Eye (tissue), 1 donor: ENCODE data around the gene AKR1C2.
"Not testable (repeated sequence)": the region's sequence is repeated elsewhere in the genome, so short reads cannot be mapped to it uniquely, and the experiment has no call there.

ENCODE experiments used
- DNase-seq: peaks from one replicate; pipeline ENCODE4 v3.0.0-alpha.2; 2015

The AKR1C2 gene

DNA sequence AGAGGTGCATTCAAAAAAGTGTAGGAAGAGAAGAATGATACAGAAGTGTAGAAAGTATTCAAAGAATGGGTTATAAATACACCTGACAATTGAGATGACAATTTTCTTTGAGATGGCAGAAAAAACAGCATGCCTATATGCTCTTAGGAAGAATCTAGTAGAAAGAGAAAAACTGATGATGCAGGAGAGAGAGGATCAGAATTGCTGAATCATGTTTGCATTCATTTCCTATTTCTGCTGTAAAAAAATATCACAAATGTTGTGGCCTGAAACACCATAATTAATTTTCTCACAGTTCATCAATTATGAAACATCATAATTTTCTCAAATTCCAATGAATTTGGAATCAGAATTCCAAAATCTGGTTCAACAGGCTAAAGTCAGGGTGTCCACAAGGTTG is 50.3 kb downstream of the AKR1C2 start:
- DNase-seq, result no peak

- DNase-seq, result not testable (repeated sequence)
Measured at GRCh38 chr10:4951512-4952162, 52.0 kb downstream of the AKR1C2 start.

DNA sequence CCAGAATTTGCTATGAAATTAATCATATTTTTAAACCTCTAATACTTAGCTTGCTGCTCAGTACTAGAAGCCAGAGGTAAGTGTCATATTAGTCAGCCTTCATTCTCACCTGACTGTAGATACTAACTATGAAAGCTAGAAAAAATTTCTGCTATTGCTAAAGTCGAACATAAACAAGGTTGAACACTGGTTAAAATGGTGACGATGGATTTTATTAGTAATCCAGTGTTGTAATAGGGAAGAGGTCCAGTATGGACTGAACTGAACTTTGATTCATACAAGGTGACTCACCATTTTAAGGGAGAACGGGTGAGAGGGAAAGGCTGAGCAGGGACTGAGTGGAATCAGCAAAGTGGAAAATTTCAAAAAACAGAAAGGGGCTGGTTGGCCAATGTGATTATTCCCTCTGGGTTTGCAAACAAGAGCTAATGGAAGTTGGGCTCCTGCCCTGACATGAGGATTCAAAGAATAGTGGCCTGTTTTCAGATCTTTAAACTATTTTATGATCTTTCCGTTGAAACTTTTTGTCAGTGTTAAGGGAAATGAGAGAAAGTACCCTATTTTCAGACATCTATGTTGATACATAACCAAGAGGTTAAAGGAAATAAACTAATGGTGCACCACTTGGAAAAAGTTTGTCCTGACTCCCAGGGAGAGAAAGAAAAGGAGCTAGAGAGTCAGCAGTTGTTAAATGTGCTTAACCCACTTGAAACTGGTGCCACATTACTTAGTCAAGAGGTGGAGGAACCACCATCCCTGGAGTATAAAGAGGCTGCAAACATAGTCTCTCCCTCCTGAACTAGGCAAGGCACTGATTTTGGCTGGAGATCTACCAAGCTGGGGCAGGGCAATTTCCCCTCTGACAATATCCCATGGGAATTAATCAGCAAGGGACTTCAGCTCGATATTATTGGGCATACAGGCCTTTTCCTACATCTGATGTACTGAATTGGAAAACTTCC is 55.7 kb downstream of the AKR1C2 start:
- DNase-seq, result no peak

- DNase-seq, result no peak
Measured at GRCh38 chr10:4947039-4947634, 56.5 kb downstream of the AKR1C2 start.

- DNase-seq, result no peak
Measured at GRCh38 chr10:4945766-4946717, 57.6 kb downstream of the AKR1C2 start.

- DNase-seq, result no peak
Measured at GRCh38 chr10:4944841-4945240, 58.8 kb downstream of the AKR1C2 start.

GRCh38 chr10:4943821-4944220 is 59.8 kb downstream of the AKR1C2 start:
- no peak for DNase-seq

DNA sequence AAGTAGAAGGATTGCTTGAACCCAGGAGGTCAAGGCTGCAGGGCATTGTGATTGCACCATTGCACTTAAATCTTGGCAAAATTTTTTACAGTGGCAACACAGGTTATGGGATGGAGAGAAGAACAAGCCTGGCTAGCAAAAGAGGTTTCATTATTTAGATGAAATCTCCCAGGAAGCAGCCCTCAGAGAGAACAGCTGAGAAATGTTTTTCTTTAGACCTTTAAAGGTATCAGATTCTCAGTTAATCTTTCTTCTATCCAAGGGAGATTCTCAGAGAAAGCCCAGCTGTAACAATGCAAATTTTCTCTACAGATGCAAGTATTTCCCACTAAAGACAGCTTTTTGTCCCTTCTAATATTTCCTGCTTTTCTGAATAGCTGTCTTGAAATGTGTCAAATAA is 60.2 kb downstream of the AKR1C2 start:
- DNase-seq, result not testable (repeated sequence)

GRCh38 chr10:4942931-4943330 is 60.7 kb downstream of the AKR1C2 start:
- not testable (repeated sequence) for DNase-seq

- no peak for DNase-seq
Measured at GRCh38 chr10:4941540-4942330, 61.9 kb downstream of the AKR1C2 start.

DNA sequence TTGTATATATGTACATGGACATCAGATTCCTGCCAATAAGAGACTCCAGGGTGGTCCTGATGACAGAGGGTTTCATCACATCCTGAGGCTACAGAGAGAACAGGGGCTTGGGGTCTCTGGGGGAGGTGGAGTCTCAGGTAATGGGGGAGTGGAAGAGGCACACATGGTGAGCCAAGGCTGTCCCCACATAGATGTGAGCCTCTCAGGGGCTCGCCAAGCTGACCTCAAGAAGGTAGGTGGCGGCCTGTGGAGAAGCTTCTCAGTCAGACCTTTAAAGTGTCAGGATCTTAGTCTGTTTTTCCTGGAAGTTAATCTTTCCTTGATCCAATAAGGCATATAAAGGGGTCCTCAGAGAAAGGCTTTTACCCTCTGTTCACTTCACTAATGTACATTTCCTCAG is 62.7 kb downstream of the AKR1C2 start:
- not testable (repeated sequence) for DNase-seq

DNA sequence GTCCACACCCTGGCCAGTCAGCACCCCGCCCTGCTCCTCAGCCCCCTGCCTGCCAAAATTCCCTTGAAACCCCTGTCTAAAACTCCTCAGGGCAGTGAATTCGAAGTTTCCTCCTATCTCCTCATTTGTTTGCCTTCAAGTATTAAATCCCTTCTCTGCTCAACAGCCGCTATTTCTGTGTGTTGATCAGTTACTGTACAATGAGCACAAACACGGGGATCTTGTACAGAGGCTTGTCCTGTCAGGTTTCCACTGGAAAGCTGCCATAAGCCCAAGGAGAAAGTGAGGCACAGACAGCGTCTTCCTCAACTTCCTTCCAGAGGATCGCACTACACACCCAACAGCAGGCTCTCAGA is 63.6 kb downstream of the AKR1C2 start:
- not testable (repeated sequence) for DNase-seq

DNA sequence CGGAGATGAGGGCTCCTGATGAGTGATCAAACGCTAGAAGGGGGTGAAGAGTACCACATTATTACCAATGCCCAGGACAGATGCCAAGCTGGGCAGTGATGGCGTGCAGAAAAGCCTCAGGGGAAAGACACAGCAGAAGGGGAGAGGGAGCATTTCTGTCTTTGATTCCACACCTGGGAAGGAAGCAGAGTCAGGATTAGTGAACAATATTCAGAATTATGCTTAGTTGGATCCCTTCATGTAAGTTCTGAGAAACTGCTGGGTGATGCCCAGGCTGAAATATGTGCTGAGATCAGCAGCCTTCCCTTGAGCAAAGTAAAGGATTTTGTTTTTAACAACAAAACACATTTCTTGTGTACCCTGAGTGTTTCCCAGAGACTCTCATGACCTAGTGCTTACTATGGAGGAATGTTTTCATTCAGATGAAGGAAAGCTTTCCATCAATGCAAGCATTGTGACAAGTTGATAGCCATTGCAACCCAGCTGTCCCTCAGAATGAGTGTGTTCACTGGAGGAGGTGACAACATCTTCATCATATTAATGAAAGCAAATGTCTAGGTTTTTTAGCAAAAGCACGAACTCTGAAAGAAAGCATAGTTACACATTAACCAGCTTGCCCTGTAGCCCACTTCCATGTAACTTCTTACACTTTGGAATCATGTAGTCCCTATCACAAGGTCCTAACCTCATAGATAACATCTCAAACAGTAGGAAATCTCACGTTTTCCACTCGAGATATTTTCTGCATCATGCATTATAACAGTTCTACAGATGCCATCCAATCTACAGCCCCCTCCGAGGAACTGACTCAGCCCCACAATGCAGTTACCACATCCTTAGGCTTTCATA is 64.2 kb downstream of the AKR1C2 start:
- no peak for DNase-seq
